Activated CD8-positive, alpha-beta memory T cell treated with anti-CD3 and anti-CD28 coated beads, Interleukin-2, amount 50 U/mL, for 1 hour (primary cell): Measurements from ENCODE around the gene GPLD1.

Source experiments
- DNase-seq: peaks from one replicate; pipeline ENCODE4 v3.0.0-alpha.2; 2020; ENCODE audit errors: extremely low read depth

The GPLD1 gene

DNA sequence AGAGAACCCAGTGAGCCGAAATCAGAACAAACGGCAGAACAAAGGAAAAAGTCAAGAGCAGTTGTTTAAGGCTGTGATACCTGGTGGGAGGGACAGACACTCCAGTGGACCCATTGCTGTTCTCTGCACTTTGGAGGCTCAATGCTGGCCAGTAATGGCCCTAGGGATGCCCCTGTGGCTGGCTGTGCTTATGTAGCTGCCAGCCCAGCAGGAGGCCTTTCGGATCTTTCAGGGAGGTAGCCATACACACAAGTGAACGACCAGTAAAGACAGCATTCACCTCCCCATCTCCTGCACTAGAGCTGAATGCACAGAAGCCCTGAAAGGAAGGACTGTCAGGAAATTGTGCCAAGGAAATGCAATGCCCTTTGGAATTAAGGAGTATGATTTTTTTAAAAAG lies 34.3 kb downstream of the GPLD1 start:
- DNase-seq = no peak

DNA sequence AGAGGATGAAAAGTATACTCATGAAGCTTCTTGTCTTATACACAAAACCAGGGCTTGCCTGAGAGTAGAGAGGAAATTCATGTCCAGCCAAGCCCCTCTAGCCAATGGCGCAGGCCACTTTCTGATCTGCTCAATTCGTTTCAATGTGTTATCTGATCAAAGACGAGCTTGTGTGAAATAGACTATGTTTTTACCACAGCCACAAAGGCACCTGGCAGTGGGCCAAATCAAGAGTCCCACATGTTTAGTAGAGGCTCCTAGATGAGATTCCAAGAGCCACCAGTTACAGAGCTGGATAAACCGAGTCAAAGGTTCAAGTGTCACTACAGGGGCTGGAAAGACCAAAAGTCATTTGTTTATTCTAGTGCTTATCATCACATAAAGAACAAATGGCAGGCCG lies 34.9 kb downstream of the GPLD1 start:
- no peak for DNase-seq

DNA sequence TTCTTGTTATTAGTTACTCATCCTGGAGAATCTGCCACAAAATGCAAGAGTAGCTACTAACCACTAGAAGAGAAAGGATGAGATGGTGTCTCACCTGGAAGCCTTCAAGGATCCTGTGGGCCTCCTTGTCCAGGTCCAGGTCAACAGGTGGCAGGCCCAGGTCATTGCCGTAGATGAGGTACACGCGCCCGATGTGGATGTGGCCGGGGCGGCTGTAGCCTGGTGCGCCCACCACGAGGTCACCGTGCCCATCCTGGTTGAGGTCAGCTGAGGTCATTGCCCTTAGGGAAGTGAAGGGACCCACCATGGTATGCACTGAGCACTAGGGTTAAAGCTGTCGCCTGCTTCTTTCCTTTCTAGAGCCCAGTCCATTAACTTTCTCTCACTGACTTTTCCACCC lies 35.5 kb downstream of the GPLD1 start:
- no peak for DNase-seq

DNA sequence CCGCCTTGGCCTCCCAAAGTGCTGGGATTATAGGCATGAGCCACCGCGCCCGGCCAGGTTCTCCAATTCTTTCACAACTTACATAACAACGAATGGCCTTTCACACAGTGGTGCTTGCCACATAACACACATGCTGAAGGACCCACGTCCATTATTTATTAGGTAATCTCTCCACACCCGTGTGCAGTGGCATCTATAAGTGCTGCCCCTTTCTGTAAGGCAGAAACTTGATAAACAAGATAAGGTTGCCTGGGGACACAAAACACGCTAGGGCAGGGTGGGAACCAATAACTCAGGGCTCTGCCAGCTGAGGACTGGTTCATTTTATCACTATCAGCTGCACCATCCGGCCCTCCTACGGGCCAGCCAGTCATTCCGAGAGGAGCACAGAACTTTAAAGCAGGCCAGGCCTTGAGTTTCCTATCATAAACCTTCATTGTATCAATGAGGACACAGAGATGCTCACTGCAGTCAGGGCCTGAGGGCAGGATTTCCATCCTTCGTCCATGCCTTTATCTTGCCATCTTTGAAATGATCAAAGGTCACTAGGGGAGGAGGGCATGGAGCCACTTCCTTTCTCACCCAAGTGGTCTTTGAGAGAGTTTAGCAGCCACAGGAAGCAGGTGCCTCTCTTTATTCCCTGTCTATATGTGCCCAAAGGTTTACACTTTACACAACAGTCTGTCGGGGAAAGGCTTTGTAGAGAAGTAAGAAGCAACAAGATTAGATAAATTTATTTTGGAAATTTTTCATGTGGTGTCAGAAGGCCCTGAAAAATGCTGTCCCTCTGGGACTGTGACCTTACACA lies 37.6 kb downstream of the GPLD1 start:
- DNase-seq = no peak

DNA sequence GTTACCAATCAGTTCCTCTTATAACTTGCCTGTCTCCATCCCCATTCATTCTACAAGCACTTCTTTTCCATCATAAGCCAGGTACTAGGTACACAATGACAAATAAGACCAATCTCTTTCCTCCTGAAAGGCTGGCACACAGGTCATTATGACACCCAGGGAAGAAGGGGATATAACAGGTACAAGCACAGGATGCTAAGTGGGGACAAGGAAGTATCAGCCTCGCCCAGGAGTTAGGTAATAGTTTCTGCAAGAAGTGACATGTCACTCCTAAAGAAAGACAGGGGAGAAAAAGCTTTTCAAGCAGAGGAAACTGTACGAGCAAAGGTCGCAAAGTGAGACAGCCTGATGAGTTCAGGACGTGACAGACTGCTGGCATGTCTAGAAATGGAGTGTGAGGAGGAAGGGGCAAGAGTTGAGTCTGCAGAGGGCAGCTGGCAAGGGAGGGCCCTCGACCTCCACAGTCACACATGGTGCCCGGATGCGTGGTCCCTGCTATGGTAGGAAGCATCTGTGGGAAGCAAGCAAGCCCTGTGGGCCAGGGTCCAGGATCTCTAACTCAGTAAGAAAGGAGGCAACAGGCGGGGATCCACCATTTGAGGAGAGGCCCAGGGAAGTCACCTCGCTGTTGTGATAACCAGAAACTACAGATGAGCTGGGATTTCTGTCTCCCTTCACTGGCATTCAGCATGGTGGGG lies 40.4 kb downstream of the GPLD1 start:
- DNase-seq = no peak

DNA sequence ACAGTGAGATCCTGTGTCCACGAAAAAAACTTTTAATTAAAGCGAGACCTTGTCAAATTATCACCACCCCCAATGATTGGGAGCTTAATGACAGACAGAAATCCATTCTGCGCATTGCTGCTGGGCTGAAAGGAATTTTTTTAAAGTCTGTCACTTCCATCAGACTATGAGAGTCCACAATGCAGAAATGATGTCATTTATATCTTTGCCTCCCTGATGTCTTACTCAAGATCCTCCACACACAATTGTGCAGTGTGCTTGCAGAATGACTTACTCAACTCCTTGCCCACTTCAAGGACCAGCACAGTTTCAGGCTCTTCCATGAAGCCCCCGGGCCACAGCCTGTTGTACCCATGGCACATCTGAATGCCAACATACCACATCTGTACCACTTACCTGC lies 41.0 kb downstream of the GPLD1 start:
- DNase-seq = no peak

DNA sequence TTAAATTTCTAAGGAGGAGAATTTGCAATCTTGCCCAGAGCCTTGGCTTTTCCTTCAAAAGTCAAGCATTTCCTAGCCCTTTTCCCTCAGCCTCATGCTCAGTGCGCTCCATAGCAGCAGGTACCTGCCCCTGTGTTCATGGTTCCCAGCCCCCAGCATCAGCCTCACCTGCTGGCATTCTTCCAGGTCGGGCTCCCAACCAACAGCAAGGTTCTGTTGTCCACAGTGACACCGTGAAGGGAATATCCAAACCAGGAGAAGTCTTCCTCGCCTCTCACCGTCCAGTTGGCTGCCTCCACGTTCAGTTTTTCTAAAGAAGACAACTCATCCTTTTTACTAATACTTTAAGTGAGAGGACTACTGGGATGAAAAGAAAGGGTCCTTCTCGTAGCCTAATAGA lies 42.7 kb downstream of the GPLD1 start:
- no peak for DNase-seq

DNA sequence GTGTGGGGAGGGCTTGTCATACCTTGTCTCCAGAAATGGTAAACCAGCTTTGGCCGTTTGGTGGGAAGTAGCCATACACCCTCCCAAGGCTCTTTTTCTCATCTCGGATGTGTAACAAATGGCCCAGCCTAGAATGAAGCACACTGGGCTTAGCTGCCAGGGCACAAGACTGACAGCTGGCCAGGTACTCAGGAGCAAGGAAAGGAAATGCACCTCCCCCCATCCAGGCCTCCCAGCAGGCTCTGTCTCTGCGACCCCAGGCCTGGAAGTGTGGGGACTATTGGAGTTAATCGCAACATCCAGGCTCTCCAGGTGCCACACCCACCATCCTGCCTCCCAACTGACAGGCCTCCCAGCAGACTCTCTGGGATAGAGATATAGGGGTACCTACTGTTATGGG lies 43.7 kb downstream of the GPLD1 start:
- DNase-seq = no peak

DNA sequence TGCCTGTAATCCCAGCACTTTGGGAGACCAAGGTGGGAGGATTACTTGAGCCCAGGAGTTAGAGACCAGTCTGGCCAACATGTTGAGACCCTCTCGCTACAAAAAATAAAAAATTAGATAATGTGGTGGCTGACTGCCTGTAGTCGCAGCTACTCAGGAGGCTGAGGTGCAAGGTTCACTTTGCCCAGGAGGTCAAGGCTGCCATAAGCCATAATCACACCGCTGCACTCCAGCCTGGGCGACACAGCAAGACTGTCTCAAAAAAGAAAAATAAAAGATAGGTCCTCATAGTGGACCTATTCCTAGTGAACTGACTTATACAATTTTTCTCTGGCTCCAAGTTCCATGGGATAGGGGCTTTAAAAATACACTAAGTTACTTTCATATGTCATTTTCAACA lies 44.8 kb downstream of the GPLD1 start:
- no peak for DNase-seq

DNA sequence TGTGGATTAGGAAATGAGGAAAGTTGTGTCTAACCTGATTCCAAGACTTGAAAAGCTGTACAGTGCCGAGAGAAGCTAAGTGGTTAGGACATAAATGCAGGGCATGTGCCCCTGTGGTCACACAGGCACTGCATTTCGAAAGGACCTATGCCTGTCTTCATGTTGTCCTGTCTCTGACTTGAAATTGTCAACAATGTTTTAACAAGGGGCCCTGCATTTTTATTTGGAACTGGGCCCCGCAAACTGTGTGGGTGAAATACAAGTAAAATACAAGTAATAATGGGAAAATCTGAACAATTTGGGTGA lies 47.8 kb downstream of the GPLD1 start:
- no peak for DNase-seq

DNA sequence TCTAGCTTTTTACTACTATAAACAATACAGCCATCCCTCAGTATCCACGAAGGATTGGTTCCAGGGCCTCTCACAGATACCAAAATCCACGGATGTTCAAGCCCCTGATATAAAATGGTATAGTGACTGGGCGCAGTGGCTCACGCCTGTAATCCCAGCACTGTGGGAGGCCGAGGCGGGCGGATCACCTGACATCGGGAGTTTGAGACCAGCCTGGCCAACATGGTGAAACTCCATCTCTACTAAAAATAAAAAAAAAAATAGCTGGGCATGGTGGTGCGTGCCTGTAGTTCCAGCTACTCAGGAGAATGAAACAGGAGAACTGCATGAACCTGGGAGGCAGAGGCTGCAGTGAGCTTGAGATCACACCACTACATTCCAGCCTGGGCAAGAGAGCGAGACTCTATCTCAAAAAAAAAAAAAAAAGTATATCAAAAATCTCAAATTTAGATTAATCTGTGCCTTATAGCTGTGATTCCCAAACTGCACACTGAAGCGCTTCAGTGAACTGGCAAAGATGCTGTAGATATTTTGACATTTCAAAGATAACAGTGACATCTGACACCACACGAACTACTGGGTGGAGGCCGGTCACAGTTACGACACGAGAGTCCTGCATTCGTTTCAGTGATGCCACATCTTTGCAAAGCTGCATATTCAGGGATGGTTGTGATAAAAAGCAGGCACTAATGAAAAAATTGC lies 48.3 kb downstream of the GPLD1 start:
- no peak for DNase-seq

DNA sequence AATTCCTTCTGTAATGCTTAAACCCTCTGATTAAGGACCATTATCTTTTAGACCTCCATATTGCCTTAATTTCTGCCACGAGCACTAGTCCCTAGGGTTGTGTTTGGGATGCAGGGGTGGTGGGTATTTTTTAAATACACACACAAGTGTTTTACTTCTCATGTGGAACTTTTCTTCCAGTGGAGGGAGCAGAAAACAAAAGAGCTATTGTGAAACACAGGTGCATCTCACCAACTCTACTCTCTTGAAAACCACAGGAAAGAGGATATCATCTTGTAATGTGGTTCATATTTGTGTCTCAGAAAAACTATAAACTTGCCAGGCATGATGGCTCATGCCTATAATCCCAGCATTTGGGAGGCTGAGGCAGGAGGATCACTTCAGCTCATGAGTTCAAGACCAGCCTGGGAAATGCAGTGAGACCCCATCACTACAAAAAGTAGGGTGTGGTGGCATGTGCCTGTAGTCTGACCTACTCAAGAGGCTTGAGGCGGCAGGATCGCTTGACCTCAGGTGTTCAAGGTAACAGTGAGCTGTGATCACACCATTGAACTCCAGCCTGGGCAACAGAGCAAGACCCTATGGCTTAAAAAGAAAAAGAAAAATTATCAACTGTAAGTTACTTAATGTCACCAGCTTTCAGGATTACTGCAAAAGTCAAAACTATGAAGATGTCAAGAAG lies 49.4 kb downstream of the GPLD1 start:
- no peak for DNase-seq

DNA sequence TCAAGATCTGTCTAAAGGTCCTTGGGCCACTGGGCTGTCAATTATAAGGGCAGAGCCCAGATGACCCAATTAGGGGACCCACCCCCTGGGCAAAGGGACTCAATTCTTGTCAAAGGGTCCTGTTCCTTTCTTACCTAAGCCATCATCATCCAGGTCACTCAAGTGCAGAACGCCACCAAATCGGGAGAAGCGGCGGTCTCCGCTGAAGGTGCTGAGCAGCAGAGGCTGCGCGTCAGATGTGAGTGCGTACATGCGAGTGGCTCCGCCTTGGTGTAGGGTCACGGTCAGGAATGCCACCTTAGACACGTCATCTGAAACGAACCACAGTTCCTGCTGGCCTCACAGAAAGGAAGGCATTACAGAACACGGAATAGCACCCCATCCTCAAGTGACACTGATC lies 52.4 kb downstream of the GPLD1 start:
- no peak for DNase-seq

DNA sequence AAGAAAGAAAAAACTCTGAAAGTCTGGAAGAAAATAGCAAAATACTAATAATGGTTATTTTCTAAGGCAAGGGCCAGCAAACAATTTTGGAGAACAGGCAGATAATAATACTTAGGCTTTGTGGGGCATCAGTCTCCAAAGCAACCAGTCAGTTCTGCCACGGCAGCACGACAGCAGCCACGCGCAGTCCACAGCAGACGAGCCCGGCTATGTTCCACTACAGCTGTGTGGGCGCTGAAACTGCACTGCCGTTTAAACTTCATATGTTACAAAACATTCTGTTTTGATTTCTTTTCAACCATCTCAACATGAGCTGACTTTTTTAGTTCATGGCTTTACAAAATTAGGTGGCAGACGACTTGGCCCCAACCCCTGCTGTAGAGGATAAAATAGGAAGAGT lies 56.8 kb downstream of the GPLD1 start:
- DNase-seq = no peak

DNA sequence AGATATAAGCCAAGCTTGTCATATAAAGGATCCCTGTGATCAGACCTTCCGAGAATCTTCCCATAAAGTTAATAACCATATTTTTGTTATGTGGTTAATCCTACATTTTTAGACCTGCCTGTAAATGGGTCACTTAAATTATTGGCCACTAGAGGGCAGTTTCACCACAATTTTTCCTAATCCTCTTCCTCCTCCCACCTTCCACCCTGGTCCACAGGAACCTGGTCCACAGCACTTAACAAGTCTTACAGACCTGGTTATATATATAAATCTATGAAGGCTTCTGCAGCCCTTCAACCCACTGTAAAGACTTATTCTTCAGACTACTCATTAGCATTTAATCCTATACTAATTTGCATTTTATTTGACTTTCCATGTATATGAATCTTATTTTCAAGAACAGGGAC lies 58.3 kb downstream of the GPLD1 start:
- DNase-seq = no peak

DNA sequence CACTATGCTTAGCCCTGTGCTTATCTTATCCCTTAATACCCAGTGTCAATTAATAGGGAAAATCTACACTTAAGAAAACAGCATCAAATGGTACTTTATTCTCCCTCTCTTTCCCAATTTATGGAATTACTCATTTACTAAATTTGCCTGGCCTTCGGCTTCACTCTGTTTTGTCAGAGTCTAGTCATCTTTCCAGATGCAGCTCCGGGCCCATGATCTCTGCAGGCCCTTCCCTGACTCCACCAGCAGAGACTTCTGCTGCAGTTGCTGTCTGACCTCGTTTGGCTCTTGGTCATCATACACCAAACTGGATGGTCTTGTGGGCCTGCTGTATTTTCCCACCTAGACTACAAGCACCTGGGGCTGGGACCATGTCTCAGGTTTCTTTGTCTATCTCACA lies 59.3 kb downstream of the GPLD1 start:
- no peak for DNase-seq

DNA sequence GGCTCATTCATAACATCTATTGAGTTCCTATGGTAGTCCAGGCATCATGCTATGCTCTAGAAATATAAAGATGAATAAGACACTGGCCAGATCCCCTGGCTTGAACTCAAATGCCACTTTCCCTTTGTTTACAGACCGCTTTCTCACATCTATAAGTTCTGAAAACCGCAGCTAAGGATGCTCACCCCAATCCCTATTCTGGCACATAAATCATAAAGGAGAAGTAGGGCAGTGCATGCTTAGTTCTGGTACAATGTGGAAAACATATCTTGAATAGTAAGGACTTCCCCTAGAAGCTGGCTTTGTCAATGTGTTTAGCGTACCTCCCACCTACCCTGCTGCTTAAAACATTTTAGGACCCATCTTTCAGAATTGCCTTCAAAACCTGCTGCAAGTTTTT lies 60.2 kb downstream of the GPLD1 start:
- DNase-seq = no peak

DNA sequence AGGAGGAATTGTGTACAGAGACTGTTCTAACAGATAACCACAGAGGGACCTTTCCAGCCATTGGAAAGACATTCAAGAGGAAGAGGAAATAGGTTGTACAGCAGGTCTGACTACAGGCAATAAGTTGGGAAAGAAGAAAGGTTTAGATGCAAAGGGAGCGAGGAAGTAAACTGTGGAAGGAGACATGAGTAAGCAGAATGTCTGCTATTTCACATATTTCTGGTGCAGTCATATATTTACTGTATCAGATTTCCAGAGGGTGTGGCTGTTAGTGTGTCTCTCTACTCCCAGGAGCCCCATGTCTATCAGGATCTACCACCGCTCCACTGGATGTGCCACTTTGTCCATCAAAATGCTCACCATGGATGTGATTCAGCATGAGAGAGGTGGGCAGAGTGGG lies 60.8 kb downstream of the GPLD1 start:
- no peak for DNase-seq

DNA sequence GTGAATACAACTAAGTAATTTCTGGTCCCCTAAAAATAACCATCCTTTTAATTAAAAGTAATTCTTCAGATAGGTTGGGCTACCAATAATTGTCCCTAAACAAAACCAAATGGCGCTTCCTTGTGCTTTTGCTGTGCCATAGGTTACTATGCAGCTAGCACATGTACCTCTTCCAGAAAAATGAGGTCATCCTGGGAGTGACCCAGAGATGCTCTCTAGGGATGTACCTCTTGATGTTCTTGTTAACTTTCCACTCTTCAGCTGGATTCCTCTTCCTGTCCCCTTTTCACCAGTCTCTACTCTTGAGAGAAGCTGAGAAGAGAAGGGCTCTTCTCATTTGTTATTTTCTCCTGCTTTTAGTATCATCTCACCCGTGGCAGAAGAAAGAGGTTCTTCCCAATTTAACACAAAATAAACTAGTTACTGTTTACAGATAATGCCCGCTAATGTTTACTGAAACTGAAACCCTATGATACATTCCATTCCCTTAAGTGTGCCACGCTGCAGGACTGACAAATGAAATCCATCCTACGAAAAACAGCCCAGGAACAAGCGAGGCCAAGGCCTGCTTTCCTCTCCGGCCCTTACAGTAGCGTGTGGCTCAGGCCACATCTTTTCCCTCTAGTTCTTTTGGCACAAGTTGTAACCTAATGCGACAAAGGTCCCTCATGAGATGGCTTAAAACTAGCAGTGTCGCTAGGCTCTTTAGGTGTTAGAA lies 62.5 kb downstream of the GPLD1 start:
- DNase-seq = no peak

DNA sequence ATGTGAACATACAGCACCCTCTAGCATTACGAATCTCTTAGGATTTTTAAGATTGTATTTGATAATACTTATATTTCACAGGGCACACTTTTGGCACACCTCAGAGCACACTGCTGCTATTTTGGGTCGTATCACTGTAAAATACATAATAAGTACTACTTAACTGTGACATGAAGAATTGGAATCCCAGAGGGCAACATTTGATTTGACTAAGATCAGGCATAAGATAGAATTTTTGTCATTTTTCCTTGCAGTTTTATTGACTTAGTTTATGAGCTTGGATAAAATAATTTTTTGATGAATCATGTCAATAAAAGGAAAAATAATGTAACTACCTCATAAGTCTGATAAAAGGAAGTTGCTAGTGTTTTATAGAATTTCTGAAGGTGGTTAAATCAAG lies 64.3 kb downstream of the GPLD1 start:
- no peak for DNase-seq

DNA sequence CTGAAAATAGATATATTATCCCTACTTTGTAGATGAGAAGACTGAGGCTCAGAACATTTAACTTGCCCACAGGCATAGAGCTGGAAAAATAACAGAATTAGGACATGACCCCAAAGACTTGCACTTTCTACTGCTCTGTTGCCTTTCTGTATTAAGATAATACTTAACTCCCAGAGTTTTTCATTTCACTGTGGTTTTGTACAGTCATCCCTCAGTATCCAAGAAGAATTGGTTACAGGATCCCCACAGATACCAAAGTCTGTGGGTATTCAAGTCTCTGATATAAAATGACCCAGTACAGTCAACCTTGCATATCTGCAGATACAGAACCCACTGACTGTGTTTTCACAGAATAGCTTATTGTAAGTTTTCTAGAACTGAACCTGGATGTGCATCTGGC lies 69.9 kb downstream of the GPLD1 start:
- no peak for DNase-seq

DNA sequence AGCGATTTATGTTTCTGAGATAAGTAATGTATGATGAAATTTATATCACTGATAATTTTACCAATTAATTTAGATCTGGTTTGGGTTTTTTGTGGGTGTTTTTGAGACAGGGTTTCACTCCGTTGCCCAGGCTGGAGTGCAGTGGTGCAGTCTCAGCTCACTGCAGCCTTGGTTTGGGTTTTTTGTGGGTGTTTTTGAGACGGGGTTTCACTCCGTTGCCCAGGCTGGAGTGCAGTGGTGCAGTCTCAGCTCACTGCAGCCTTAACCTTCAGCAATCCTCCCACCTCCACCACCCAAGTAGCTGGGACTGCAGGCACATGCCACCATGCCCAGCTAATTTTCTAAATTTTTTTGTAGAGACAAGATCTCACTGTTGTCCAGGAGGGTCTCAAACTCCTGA lies 73.6 kb downstream of the GPLD1 start:
- no peak for DNase-seq
